ENCODE results near the gene PAX3. TPM values are rescaled to one million over a fixed set of nuclear protein-coding genes. Genes with fewer than 3 reads are reported as not detected.
A peak's percentile ranks its signal among the peaks of the same experiment; 100 is the strongest.

Gene PAX3
- total RNA-seq (2021) (not detected in 3 replicates), Bru-seq, nascent RNA (percentile 0 among the genes with signal in this experiment)
- long read RNA-seq, experiment 1: 0 reads
- long read RNA-seq, experiment 2: 0 reads
- long read RNA-seq, experiment 3: 0 reads

DNA sequence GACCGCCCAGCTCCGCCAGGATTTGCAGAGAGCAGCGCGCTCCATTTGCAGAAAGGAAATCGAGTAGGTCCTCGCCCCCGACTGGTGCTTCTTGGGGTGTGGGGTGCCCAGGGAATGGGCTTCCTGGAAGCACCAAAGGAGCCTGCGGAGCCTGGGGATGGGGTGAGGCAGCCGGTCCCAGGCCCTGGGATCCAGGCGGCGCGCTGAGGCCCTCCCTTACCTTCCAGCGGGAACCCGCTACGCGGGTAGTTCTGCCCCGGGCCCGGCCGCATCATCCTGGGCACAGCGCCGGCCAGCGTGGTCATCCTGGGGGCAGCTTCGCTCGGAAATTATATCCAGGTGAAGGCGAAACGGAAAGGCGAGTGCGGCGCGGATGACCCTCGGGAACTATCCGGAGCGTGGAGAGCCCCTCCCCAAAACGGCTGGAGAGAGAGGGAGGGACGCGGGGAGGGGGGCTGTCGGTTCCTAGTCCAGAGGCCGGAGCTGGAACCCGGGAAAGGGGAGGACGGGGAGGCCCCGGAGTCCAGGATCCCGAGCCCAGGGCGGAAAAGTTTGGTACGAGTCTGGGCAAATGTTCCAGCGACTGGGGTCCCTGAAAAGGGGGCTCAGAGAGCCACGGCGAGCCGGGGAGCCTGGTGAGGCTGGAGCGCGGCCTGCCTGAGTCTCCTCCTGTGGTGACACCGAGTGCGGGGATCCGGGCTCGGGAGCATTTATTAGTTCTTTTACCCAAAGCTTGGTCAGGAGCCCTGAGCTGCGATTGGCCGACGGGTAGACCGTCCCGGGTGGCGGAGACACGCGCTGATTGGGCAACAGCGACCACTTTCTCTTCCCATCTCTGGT, at the start of gene PAX3:
PAX3 (minus strand) TSS at position 688 of the 840 bp plus-strand sequence; CDS start at position 305, 383 bp downstream.
- peak; percentile 30 for ATAC-seq
- POLR2A ChIA-PET: interaction anchor here (0.5 to 1.0 kb wide), 2 partner anchors 9 to 20 kb away, joined by 3 to 6 read pairs; no protein-coding TSS in a partner anchor
- Mint-ChIP-seq H3K36me3 (0 out of 2 replicates have a peak, but pooled peaks cover 2% of the 10 kb centered on the region), H3K27me3 (ENCODE audit: low read depth) (peaks cover 100% of the 10 kb centered on the region), H3K27ac (no peak within 1 kb of the TSS), H3K4me1 (peaks cover 77% of the 10 kb centered on the region), H3K4me3 (peak within 1 kb of the TSS; percentile 63), H3K9me3 (no peaks in the 10 kb centered on the region)
- CTCF ChIA-PET: interaction anchor here (0.7 to 1.5 kb wide), 8 partner anchors 15 to 260 kb away, joined by 3 to 6 read pairs (median 3); no protein-coding TSS in a partner anchor
- DNase-seq (ENCODE audit: low spot score): no peak
- 0 out of 2 replicates have a peak, but pooled peaks have one; percentile 28 for TF ChIP-seq ZNF263 (CRISPR knock-in tag; IDR thresholded peaks at IDR 0.05; ENCODE audit: low read depth)
- TF ChIP-seq, protein P1, sequence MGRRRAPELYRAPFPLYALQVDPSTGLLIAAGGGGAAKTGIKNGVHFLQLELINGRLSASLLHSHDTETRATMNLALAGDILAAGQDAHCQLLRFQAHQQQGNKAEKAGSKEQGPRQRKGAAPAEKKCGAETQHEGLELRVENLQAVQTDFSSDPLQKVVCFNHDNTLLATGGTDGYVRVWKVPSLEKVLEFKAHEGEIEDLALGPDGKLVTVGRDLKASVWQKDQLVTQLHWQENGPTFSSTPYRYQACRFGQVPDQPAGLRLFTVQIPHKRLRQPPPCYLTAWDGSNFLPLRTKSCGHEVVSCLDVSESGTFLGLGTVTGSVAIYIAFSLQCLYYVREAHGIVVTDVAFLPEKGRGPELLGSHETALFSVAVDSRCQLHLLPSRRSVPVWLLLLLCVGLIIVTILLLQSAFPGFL (CRISPR knock-in tag; IDR thresholded peaks at IDR 0.05; ENCODE audit: borderline replicate concordance): no peak
- TF ChIP-seq, protein P2, sequence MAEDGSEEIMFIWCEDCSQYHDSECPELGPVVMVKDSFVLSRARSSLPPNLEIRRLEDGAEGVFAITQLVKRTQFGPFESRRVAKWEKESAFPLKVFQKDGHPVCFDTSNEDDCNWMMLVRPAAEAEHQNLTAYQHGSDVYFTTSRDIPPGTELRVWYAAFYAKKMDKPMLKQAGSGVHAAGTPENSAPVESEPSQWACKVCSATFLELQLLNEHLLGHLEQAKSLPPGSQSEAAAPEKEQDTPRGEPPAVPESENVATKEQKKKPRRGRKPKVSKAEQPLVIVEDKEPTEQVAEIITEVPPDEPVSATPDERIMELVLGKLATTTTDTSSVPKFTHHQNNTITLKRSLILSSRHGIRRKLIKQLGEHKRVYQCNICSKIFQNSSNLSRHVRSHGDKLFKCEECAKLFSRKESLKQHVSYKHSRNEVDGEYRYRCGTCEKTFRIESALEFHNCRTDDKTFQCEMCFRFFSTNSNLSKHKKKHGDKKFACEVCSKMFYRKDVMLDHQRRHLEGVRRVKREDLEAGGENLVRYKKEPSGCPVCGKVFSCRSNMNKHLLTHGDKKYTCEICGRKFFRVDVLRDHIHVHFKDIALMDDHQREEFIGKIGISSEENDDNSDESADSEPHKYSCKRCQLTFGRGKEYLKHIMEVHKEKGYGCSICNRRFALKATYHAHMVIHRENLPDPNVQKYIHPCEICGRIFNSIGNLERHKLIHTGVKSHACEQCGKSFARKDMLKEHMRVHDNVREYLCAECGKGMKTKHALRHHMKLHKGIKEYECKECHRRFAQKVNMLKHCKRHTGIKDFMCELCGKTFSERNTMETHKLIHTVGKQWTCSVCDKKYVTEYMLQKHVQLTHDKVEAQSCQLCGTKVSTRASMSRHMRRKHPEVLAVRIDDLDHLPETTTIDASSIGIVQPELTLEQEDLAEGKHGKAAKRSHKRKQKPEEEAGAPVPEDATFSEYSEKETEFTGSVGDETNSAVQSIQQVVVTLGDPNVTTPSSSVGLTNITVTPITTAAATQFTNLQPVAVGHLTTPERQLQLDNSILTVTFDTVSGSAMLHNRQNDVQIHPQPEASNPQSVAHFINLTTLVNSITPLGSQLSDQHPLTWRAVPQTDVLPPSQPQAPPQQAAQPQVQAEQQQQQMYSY (CRISPR knock-in tag; IDR thresholded peaks at IDR 0.05): 0 out of 2 replicates have a peak, but pooled peaks have one; percentile 7
- TF ChIP-seq CBFB (CRISPR knock-in tag; IDR thresholded peaks at IDR 0.05; ENCODE audit: low read depth): no peak

DNA sequence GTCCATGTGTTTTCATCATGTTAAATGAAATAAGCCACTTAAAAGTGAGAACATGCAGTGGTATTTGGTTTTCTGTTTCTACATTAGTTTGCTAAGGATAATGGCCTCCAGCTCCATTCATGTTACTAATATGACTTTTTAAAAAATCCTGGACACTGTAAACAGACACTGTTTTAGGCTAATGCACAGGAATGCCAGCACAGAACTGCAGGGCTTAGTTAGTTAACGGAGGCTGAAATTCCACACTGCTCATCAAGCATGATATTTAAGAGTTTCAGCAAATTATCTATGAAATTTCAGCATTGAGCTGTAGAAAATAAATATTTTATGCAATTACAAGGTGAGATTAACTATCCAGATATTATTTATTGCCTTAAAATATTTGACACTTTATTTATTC, 42.5 kb upstream of the PAX3 start:
- ATAC-seq (no peak), DNase-seq (ENCODE audit: low spot score) (no peak)
- Mint-ChIP-seq H3K36me3 (no peaks in the 10 kb centered on the region), H3K9me3 (no peaks in the 10 kb centered on the region), H3K4me3 (no peak overlapping the region), H3K4me1 (no peaks in the 10 kb centered on the region), H3K27ac (no peak overlapping the region), H3K27me3 (ENCODE audit: low read depth) (peaks cover 3% of the 10 kb centered on the region; the same call in 1 of the 2 replicates)
- POLR2A ChIA-PET: no interaction called here
- CTCF ChIA-PET: no interaction called here
- TF ChIP-seq IRF2 (CRISPR knock-in tag; IDR thresholded peaks at IDR 0.05; ENCODE audit: borderline replicate concordance, low read depth): no peak
- no peak for TF ChIP-seq ZNF219 (CRISPR knock-in tag; IDR thresholded peaks at IDR 0.05; ENCODE audit: borderline replicate concordance)
- TF ChIP-seq, protein P3, sequence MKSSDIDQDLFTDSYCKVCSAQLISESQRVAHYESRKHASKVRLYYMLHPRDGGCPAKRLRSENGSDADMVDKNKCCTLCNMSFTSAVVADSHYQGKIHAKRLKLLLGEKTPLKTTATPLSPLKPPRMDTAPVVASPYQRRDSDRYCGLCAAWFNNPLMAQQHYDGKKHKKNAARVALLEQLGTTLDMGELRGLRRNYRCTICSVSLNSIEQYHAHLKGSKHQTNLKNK (CRISPR knock-in tag; IDR thresholded peaks at IDR 0.05): no peak
- TF ChIP-seq ZNF396 (CRISPR knock-in tag; IDR thresholded peaks at IDR 0.05; ENCODE audit: borderline replicate concordance): no peak
- TF ChIP-seq, protein P4, sequence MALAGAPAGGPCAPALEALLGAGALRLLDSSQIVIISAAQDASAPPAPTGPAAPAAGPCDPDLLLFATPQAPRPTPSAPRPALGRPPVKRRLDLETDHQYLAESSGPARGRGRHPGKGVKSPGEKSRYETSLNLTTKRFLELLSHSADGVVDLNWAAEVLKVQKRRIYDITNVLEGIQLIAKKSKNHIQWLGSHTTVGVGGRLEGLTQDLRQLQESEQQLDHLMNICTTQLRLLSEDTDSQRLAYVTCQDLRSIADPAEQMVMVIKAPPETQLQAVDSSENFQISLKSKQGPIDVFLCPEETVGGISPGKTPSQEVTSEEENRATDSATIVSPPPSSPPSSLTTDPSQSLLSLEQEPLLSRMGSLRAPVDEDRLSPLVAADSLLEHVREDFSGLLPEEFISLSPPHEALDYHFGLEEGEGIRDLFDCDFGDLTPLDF (CRISPR knock-in tag; IDR thresholded peaks at IDR 0.05): no peak
- no peak for TF ChIP-seq SP1 (CRISPR knock-in tag; conservative IDR thresholded peaks at IDR 0.05)
- TF ChIP-seq, protein P5, sequence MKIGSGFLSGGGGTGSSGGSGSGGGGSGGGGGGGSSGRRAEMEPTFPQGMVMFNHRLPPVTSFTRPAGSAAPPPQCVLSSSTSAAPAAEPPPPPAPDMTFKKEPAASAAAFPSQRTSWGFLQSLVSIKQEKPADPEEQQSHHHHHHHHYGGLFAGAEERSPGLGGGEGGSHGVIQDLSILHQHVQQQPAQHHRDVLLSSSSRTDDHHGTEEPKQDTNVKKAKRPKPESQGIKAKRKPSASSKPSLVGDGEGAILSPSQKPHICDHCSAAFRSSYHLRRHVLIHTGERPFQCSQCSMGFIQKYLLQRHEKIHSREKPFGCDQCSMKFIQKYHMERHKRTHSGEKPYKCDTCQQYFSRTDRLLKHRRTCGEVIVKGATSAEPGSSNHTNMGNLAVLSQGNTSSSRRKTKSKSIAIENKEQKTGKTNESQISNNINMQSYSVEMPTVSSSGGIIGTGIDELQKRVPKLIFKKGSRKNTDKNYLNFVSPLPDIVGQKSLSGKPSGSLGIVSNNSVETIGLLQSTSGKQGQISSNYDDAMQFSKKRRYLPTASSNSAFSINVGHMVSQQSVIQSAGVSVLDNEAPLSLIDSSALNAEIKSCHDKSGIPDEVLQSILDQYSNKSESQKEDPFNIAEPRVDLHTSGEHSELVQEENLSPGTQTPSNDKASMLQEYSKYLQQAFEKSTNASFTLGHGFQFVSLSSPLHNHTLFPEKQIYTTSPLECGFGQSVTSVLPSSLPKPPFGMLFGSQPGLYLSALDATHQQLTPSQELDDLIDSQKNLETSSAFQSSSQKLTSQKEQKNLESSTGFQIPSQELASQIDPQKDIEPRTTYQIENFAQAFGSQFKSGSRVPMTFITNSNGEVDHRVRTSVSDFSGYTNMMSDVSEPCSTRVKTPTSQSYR (CRISPR knock-in tag; IDR thresholded peaks at IDR 0.05): no peak
- TF ChIP-seq, protein P6, sequence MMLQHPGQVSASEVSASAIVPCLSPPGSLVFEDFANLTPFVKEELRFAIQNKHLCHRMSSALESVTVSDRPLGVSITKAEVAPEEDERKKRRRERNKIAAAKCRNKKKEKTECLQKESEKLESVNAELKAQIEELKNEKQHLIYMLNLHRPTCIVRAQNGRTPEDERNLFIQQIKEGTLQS (CRISPR knock-in tag; conservative IDR thresholded peaks at IDR 0.05): no peak
- no peak for TF ChIP-seq NFATC4 (CRISPR knock-in tag; IDR thresholded peaks at IDR 0.05)
- TF ChIP-seq SOX15 (CRISPR knock-in tag; IDR thresholded peaks at IDR 0.05): no peak
- TF ChIP-seq NFYB (CRISPR knock-in tag; conservative IDR thresholded peaks at IDR 0.05; ENCODE audit: low read depth): no peak
- TF ChIP-seq RORB (CRISPR knock-in tag; IDR thresholded peaks at IDR 0.05): no peak
- TF ChIP-seq PRRX2 (CRISPR knock-in tag; IDR thresholded peaks at IDR 0.05): no peak

Measured in WTC11 (cell line).